HCT116 (cell line): ENCODE measurements around the gene GRM8. TPM values are rescaled to one million over a fixed set of nuclear protein-coding genes. Genes with fewer than 3 reads are reported as not detected.

Source experiments
- ATAC-seq: fragments of 200-7000 bp; cut with Tn5 transposase; 2 replicates; pipeline ENCODE4 v1.9.1; 2020; ENCODE audit warnings: mild to moderate bottlenecking, moderate library complexity
- BruUV-seq: library from RNA; stranded (reverse); fragments of 400-500 nt; replicated peaks from 2 replicates; lab custom pipeline; 2021; lab: Mats Ljungman, UMichigan
- CTCF ChIA-PET: fragments of 300-600 bp; sonication (Branson Sonifier 250); formaldehyde crosslinking; loops from one replicate; lab custom pipeline; 2021; ENCODE audit warnings: antibody characterized with exemption; lab: Charles Lee
- POLR2A ChIA-PET: fragments of 300-600, 350-600 bp; sonication (Branson Sonifier 250); formaldehyde crosslinking; loops from one replicate; lab custom pipeline; 2021; ENCODE audit warnings: antibody characterized with exemption; lab: Charles Lee
- RAD21 ChIA-PET, 2 experiments: fragments of 300-600 bp; sonication (Branson Sonifier 250); formaldehyde crosslinking; loops; one replicate each; lab custom pipeline; 2023; ENCODE audit warnings: low total read pairs in 2 of 2; ENCODE audit not compliant: uncharacterized antibody in 2 of 2, unreplicated experiment in 2 of 2, low non-redundant PET in 1 of 2; lab: Charles Lee
- DNase-seq: peaks from one replicate; pipeline ENCODE4 v3.0.0-alpha.2; 2010; ENCODE audit warnings: low read depth, low spot score
- H2AFZ ChIP-seq: fragments of 200-600 bp; shearing (Covaris generic), sonication (generic); 2 replicates; pipeline ENCODE4 v1.6.1; 2017; ENCODE audit warnings: low read depth, mixed run types, mixed read lengths, antibody characterized with exemption, low read length; ENCODE audit not compliant: poor library complexity, severe bottlenecking
- H3K27ac ChIP-seq: 2 replicates; pipeline ENCODE4 v1.5.1; 2012; ENCODE audit warnings: low read depth, low read length
- H3K27me3 ChIP-seq: fragments of 200-600 bp; sonication (generic); 2 replicates; pipeline ENCODE4 v1.6.1; 2016; ENCODE audit warnings: mixed run types, low read length, mixed read lengths; ENCODE audit not compliant: insufficient read depth
- H3K36me3 ChIP-seq, 2 experiments: fragments of 200-500 bp in 1 of 2; fragments of 200-600 bp in 1 of 2; sonication (Bioruptor generic) in 1 of 2; sonication (generic) in 1 of 2; 2 replicates each; pipeline versions ENCODE4 v1.5.1 to v1.6.1; 2014 to 2016; ENCODE audit warnings: low read length in 2 of 2, inconsistent platforms in 1 of 2, mixed read lengths in 1 of 2, mixed run types in 1 of 2; ENCODE audit not compliant: insufficient read depth in 2 of 2, control insufficient read depth in 1 of 2
- H3K4me1 ChIP-seq, 2 experiments: fragments of 200-600 bp in 1 of 2; sonication (generic) in 1 of 2; 2 replicates each; pipeline versions ENCODE4 v1.5.1 to v1.6.1; 2012 to 2017; ENCODE audit warnings: low read length in 2 of 2, inconsistent platforms in 1 of 2, mild to moderate bottlenecking in 1 of 2, mixed read lengths in 1 of 2, mixed run types in 1 of 2, moderate library complexity in 1 of 2; ENCODE audit not compliant: insufficient read depth in 2 of 2, control insufficient read depth in 1 of 2
- H3K4me2 ChIP-seq: fragments of 200-600 bp; sonication (generic); 2 replicates; pipeline ENCODE4 v1.6.1; 2017; ENCODE audit warnings: mixed run types, low read length, mixed read lengths
- H3K4me3 ChIP-seq, 2 experiments: fragments of 200-600 bp in 1 of 2; sonication (generic) in 1 of 2; replicated peaks in 1 of 2; 2 replicates each; pipeline ENCODE4 v1.5.1; 2011 to 2016; ENCODE audit warnings: low read length in 2 of 2, control low read depth in 1 of 2, low read depth in 1 of 2, mild to moderate bottlenecking in 1 of 2, mixed read lengths in 1 of 2, mixed run types in 1 of 2
- H3K79me2 ChIP-seq: fragments of 200-600 bp; sonication (generic); 2 replicates; pipeline ENCODE4 v1.6.1; 2017; ENCODE audit warnings: mild to moderate bottlenecking, mixed run types, low read length, moderate library complexity, mixed read lengths; ENCODE audit not compliant: insufficient read depth
- H3K9ac ChIP-seq: fragments of 200-600 bp; sonication (generic); 2 replicates; pipeline ENCODE4 v1.6.1; 2016; ENCODE audit warnings: low read length, mixed read lengths
- H3K9me2 ChIP-seq: fragments of 200-600 bp; sonication (generic), shearing (Covaris generic); 2 replicates; pipeline ENCODE4 v1.6.1; 2017; ENCODE audit warnings: mixed run types, mild to moderate bottlenecking, moderate library complexity; ENCODE audit not compliant: insufficient read depth
- H3K9me3 ChIP-seq, 2 experiments: fragments of 200-500 bp in 1 of 2; fragments of 200-600 bp in 1 of 2; sonication (Bioruptor generic) in 1 of 2; sonication (generic) in 1 of 2; 2 replicates each; pipeline ENCODE4 v1.6.1; 2014 to 2017; ENCODE audit warnings: low read length in 2 of 2, mixed read lengths in 2 of 2, inconsistent platforms in 1 of 2, low read depth in 1 of 2, mild to moderate bottlenecking in 1 of 2, mixed run types in 1 of 2, moderate library complexity in 1 of 2; ENCODE audit not compliant: control insufficient read depth in 1 of 2, insufficient read depth in 1 of 2
- H4K20me1 ChIP-seq: fragments of 200-600 bp; sonication (generic), shearing (Covaris generic); 2 replicates; pipeline ENCODE4 v1.6.1; 2017; ENCODE audit warnings: mixed run types, mild to moderate bottlenecking, moderate library complexity; ENCODE audit not compliant: insufficient read depth
- CEBPB ChIP-seq: IDR thresholded peaks from 2 replicates; pipeline ENCODE4 v1.6.1; 2012; ENCODE audit warnings: low read depth
- EGR1 ChIP-seq: IDR thresholded peaks from 2 replicates; pipeline ENCODE4 v1.6.1; 2012; ENCODE audit warnings: low read depth
- EZH2 ChIP-seq: fragments of 200-600 bp; sonication (generic); IDR thresholded peaks from 2 replicates; pipeline ENCODE4 v1.6.1; 2017; ENCODE audit warnings: antibody characterized with exemption, mixed run types
- EZH2phosphoT487 ChIP-seq: fragments of 200-600 bp; IDR thresholded peaks from 2 replicates; pipeline ENCODE4 v1.6.1; 2018; ENCODE audit warnings: antibody characterized with exemption, borderline replicate concordance
- POLR2A ChIP-seq: IDR thresholded peaks from 2 replicates; pipeline ENCODE4 v1.7.0; 2011; ENCODE audit warnings: borderline replicate concordance; ENCODE audit not compliant: insufficient read depth, insufficient read length; ENCODE audit errors: extremely low read depth
- POLR2AphosphoS5 ChIP-seq: IDR thresholded peaks from 2 replicates; pipeline ENCODE4 v1.6.1; 2011; ENCODE audit warnings: mild to moderate bottlenecking, low read depth, low read length, moderate library complexity
- RAD21 ChIP-seq: IDR thresholded peaks from 2 replicates; pipeline ENCODE4 v1.6.1; 2012; ENCODE audit warnings: low read depth, mild to moderate bottlenecking
- SIN3A ChIP-seq: IDR thresholded peaks from 2 replicates; pipeline ENCODE4 v1.6.1; 2012; ENCODE audit warnings: low read depth
- ZFX ChIP-seq: fragments of 450-650 bp; IDR thresholded peaks from 2 replicates; pipeline ENCODE4 v1.6.1; 2017
- intact Hi-C: fragments of 100-400 bp; cut with micrococcal nuclease; formaldehyde crosslinking; loops from 2 replicates; pipeline ENCODE4 v1.10.0; 2022
- total RNA-seq: library from RNA; stranded (reverse); gene quantifications from one replicate; pipeline ENCODE4 v1.2.1, GENCODE V29; 2021; ENCODE audit not compliant: unreplicated experiment
- TF ChIP-seq, protein P1 (sequence below): IDR thresholded peaks from 2 replicates; pipeline ENCODE4 v1.6.1; 2012; ENCODE audit warnings: low read depth
- TF ChIP-seq, protein P2 (sequence below), 3 experiments: fragments of 200-600 bp in 1 of 3; sonication (generic) in 1 of 3; IDR thresholded peaks in 2 of 3; conservative IDR thresholded peaks in 1 of 3; 2 replicates each; pipeline ENCODE4 v1.5.1; 2012 to 2017; ENCODE audit warnings: low read depth in 2 of 3, low read length in 2 of 3, antibody characterized with exemption in 1 of 3, borderline replicate concordance in 1 of 3, control low read depth in 1 of 3, mild to moderate bottlenecking in 1 of 3, mixed read lengths in 1 of 3, mixed run types in 1 of 3, moderate library complexity in 1 of 3; ENCODE audit not compliant: insufficient read depth in 1 of 3

Gene GRM8
- total RNA-seq, 1 experiment from 2014 or later: 0.05 TPM

DNA sequence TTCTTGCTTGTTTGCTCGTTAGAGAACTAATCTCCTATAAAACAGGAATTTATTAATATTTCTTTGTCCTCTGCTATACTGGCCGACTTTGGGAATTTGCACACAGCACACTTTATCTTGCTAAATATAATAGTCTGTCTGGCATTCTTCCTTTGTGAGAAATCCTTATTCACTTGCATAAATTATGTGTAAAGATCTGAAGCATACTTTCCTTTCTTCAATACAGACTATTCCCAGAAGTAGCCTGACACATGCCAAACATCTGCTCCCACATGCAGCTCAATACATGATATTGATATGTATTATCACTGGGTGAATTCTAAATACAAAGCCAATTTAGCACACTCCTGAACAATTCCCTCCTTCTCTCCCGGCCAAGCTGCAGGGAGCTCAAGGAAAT is 273.9 kb downstream of the GRM8 start:
- intact Hi-C loops: no loop called here
- RAD21 ChIA-PET: no interaction called here
- Histone ChIP-seq H3K79me2 (no peaks in the 10 kb centered on the region), H3K36me3 (no peaks in the 10 kb centered on the region), H3K27me3 (peaks cover 17% of the 10 kb centered on the region), H3K9me2 (no peaks in the 10 kb centered on the region), H3K4me1 (no peaks in the 10 kb centered on the region), H3K9ac (no peak overlapping the region), H3K27ac (no peak overlapping the region), H4K20me1 (no peaks in the 10 kb centered on the region), H2AFZ (no peak overlapping the region)
- DNase-seq: no peak
- BruUV-seq: no TSS peak
- CTCF ChIA-PET: no interaction called here
- TF ChIP-seq, protein P1, sequence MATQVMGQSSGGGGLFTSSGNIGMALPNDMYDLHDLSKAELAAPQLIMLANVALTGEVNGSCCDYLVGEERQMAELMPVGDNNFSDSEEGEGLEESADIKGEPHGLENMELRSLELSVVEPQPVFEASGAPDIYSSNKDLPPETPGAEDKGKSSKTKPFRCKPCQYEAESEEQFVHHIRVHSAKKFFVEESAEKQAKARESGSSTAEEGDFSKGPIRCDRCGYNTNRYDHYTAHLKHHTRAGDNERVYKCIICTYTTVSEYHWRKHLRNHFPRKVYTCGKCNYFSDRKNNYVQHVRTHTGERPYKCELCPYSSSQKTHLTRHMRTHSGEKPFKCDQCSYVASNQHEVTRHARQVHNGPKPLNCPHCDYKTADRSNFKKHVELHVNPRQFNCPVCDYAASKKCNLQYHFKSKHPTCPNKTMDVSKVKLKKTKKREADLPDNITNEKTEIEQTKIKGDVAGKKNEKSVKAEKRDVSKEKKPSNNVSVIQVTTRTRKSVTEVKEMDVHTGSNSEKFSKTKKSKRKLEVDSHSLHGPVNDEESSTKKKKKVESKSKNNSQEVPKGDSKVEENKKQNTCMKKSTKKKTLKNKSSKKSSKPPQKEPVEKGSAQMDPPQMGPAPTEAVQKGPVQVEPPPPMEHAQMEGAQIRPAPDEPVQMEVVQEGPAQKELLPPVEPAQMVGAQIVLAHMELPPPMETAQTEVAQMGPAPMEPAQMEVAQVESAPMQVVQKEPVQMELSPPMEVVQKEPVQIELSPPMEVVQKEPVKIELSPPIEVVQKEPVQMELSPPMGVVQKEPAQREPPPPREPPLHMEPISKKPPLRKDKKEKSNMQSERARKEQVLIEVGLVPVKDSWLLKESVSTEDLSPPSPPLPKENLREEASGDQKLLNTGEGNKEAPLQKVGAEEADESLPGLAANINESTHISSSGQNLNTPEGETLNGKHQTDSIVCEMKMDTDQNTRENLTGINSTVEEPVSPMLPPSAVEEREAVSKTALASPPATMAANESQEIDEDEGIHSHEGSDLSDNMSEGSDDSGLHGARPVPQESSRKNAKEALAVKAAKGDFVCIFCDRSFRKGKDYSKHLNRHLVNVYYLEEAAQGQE: no peak
- TF ChIP-seq EGR1: no peak
- TF ChIP-seq, all 23 proteins: peak for 0
- Histone ChIP-seq H3K4me2 (no peak overlapping the region), H3K4me3 (no peak overlapping the region), H3K9me3 (no peaks in the 10 kb centered on the region)
- no peak for ATAC-seq
- POLR2A ChIA-PET: no interaction called here

DNA sequence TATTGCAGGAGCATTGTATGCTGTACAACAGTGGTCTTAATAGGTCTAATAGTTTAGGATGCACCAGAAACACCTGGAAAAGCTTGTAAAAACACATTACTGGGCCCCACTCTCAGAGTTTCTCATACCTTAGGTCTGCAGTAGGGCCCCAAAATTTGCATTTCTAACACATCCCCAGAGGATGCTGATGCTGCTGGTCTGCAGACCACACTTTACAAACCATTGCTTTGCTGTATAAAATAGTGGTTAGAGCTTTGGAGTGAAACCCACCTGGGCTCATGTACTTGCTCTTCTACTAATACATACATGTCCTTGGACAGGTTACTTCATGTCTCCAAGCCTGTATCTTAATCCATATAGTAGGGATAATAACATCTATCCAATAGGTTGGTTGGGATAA is 279.7 kb downstream of the GRM8 start:
- ChIA-PET CTCF (no interaction called here), POLR2A (no interaction called here), RAD21 (no interaction called here)
- Histone ChIP-seq H3K27me3 (peaks cover 4% of the 10 kb centered on the region; the same call in 1 of the 2 replicates), H3K9ac (no peak overlapping the region), H4K20me1 (no peaks in the 10 kb centered on the region), H3K9me3 (no peaks in the 10 kb centered on the region), H3K4me3 (no peak overlapping the region), H3K9me2 (no peaks in the 10 kb centered on the region), H3K36me3 (no peaks in the 10 kb centered on the region), H3K27ac (no peak overlapping the region), H3K4me2 (no peak overlapping the region), H2AFZ (no peak overlapping the region), H3K79me2 (no peaks in the 10 kb centered on the region), H3K4me1 (no peaks in the 10 kb centered on the region)
- no peak for ATAC-seq
- no peak for TF ChIP-seq CEBPB
- no peak for TF ChIP-seq EZH2
- no peak for TF ChIP-seq RAD21
- no peak for TF ChIP-seq SIN3A
- no peak for TF ChIP-seq EZH2phosphoT487
- no peak for TF ChIP-seq EGR1
- TF ChIP-seq POLR2A: no peak
- TF ChIP-seq, protein P2, sequence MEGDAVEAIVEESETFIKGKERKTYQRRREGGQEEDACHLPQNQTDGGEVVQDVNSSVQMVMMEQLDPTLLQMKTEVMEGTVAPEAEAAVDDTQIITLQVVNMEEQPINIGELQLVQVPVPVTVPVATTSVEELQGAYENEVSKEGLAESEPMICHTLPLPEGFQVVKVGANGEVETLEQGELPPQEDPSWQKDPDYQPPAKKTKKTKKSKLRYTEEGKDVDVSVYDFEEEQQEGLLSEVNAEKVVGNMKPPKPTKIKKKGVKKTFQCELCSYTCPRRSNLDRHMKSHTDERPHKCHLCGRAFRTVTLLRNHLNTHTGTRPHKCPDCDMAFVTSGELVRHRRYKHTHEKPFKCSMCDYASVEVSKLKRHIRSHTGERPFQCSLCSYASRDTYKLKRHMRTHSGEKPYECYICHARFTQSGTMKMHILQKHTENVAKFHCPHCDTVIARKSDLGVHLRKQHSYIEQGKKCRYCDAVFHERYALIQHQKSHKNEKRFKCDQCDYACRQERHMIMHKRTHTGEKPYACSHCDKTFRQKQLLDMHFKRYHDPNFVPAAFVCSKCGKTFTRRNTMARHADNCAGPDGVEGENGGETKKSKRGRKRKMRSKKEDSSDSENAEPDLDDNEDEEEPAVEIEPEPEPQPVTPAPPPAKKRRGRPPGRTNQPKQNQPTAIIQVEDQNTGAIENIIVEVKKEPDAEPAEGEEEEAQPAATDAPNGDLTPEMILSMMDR (IDR thresholded peaks at IDR 0.05 in 2 of 3, conservative IDR thresholded peaks at IDR 0.05 in 1 of 3; ENCODE audit: borderline replicate concordance in 1 of 3, insufficient read depth in 1 of 3, low read depth in 2 of 3, low read length in 2 of 3): no peak
- TF ChIP-seq ZFX: no peak
- TF ChIP-seq POLR2AphosphoS5: no peak
- BruUV-seq: no TSS peak
- intact Hi-C loops: no loop called here
- DNase-seq: no peak
